AG09319 (cell line): ENCODE results near the gene KCNG2.
"Not testable (repeated sequence)": the region's sequence is repeated elsewhere in the genome, so short reads cannot be mapped to it uniquely, and the experiment has no call there.

Source experiments
- DNase-seq: peaks from one replicate; pipeline ENCODE4 v3.0.0-alpha.2; 2010; ENCODE audit warnings: low read depth; ENCODE audit errors: extremely low read depth
- TF ChIP-seq, protein P1 (sequence below): IDR thresholded peaks from 2 replicates; pipeline ENCODE4 v1.5.1; 2011; ENCODE audit warnings: low read depth, mild to moderate bottlenecking, inconsistent platforms, low read length, moderate library complexity

KCNG2 gene

DNA sequence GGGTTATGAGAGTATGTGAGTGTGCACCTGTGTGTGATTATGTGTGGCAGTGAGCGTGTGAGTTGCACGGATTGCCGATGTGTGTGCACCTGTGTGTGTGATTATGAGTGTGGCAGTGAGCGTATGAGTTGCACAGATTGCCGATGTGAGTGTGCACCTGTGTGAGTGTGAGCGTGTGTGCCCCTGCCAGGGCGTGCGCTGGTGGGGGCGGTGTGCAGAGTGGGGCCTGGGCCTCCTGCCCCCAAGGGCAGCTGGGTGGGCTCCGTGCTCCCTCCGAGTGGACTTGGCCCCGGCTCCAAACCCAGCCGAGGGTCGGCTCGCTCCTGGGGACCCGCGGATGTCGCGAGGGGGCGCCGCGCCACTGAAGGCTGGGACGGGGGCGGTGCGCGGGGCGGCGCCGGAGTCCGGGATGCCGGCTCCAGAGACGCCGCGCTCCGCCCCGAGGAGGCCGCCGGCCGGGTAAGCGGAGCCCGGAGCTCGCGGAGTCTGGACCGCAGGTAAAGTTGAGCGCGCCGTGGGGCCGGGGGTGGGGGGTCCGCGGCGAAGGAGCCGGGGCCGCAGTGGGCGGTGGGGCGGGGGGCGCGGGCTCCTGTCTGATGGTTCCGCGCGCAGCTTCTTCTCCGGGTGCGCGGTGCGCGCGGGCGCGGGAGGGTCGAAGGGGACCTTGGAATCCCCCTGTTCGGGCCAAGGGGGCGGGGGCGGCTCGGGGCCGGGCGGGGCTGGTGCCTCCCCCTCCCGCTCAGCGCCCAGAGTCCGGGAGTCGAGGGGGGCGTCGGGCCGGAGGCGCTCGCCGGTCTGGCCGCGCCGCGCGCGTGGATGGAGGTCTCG is at the start of gene KCNG2:
TSS of gene KCNG2 (plus strand) at position 421 of the 828 bp plus-strand sequence. CDS start 65,730 bp downstream, outside the sequence.
- TF ChIP-seq, protein P1, sequence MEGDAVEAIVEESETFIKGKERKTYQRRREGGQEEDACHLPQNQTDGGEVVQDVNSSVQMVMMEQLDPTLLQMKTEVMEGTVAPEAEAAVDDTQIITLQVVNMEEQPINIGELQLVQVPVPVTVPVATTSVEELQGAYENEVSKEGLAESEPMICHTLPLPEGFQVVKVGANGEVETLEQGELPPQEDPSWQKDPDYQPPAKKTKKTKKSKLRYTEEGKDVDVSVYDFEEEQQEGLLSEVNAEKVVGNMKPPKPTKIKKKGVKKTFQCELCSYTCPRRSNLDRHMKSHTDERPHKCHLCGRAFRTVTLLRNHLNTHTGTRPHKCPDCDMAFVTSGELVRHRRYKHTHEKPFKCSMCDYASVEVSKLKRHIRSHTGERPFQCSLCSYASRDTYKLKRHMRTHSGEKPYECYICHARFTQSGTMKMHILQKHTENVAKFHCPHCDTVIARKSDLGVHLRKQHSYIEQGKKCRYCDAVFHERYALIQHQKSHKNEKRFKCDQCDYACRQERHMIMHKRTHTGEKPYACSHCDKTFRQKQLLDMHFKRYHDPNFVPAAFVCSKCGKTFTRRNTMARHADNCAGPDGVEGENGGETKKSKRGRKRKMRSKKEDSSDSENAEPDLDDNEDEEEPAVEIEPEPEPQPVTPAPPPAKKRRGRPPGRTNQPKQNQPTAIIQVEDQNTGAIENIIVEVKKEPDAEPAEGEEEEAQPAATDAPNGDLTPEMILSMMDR: no peak; the same call in none of the 2 replicates
- DNase-seq: no peak

- no peak for DNase-seq
- TF ChIP-seq, protein P1: no peak
Observed at GRCh38 chr18:79748321-79749180, 49.2 kb upstream of the KCNG2 start.

- TF ChIP-seq, protein P1: no peak
Observed at GRCh38 chr18:79749251-79750191, 48.2 kb upstream of the KCNG2 start.

GRCh38 chr18:79750980-79751571 is 46.7 kb upstream of the KCNG2 start:
- DNase-seq: no peak
- TF ChIP-seq, protein P1: no peak

More at GRCh38 chr18:79749251-79750191, 48.2 kb upstream of the KCNG2 start:
- DNase-seq: no peak

DNA sequence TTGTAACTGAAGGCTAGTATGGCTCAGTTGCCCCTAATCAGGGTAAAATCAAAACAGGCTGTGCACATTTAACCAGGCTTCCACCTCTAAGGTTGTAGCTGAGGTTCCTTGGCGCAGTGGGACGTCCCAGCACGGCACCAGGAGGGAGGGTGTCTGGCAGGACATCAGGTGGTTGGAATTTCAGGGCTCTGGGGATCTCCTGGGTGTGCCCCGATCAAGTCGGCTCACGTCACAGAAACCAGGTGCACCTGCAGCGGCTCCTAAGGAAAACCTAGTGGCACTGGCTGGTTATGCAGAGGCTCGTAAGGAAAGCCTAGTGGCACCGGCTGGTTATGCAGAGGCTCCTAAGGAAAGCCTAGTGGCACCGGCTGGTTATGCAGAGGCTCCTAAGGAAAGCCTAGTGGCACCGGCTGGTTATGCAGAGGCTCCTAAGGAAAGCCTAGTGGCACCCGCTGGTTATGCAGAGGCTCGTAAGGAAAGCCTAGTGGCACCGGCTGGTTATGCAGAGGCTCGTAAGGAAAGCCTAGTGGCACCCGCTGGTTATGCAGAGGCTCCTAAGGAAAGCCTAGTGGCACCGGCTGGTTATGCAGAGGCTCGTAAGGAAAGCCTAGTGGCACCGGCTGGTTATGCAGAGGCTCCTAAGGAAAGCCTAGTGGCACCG is 45.7 kb upstream of the KCNG2 start:
- DNase-seq: not testable (repeated sequence)

GRCh38 chr18:79752946-79753345 is 44.8 kb upstream of the KCNG2 start:
- not testable (repeated sequence) for DNase-seq

GRCh38 chr18:79753391-79753851 is 44.3 kb upstream of the KCNG2 start:
- no peak for DNase-seq
- TF ChIP-seq, protein P1: no peak
